Heart left ventricle (tissue), 13 donors: ENCODE results near the gene XPA.

Source experiments
- CTCF ChIP-seq, 12 donors: fragments of 200-600 bp; sonication (generic) in 4 of 12; IDR thresholded peaks; one replicate each; pipeline versions ENCODE4 v1.5.0 to v1.8.0; 2018 to 2022; ENCODE audit warnings: antibody characterized with exemption in 12 of 12, mild to moderate bottlenecking in 5 of 12
- POLR2A ChIP-seq, 2 donors: fragments of 450-650 bp; IDR thresholded peaks; one replicate each; pipeline ENCODE4 v1.6.1; 2017; ENCODE audit warnings: antibody characterized with exemption in 2 of 2, mild to moderate bottlenecking in 2 of 2, moderate library complexity in 2 of 2
- donor health status: ischemic (EF 13 %, LVEDD 7.1; RV severe dilation, severe dysfunction).
- donor health status: DM: no; HTN: yes; CAD: no.
- donor health status: DM: no; HTN: no; CAD: no.
- donor health status: ischemic (EF 25% LVEDD 6.9; RV normal size, moderate dysfunction).
- donor health status: ischemic (EF 25% LVEDD 5.7; RV mildly dilated, moderate dysfunction).
- donor health status: ischemic (EF 35%, LVEDD 5.7; RV mildly dilated, moderate dysfunction).
- donor health status: nonischemic (EF 11% LVEDD 7.7; RV severe dilation, severe dysfunction).
- donor health status: DM: yes; HTN: yes; CAD: no.
- donor health status: PGD.
- donor health status: ischemic (EF 29% LVEDD 5.4; RV normal size, mild dysfunction).
- donor health status: nonischemic (EF 23%, LVEDD 6.1; RV moderate dilation, normal function).

- TF ChIP-seq CTCF (IDR thresholded peaks at IDR 0.05) (no peak), POLR2A (IDR thresholded peaks at IDR 0.05) (no peak)
Observed at GRCh38 chr9:97630591-97630990, 66.5 kb downstream of the XPA start.
